Mammary epithelial cell (primary cell): Measurements from ENCODE around the gene C2CD5.

Experiments used
- CTCF ChIP-seq, 2 donors: IDR thresholded peaks in 1 of 2; conservative IDR thresholded peaks in 1 of 2; 2 replicates each; pipeline ENCODE4 v1.5.1; 2011 to 2012; ENCODE audit warnings: inconsistent platforms in 2 of 2, low read length in 2 of 2, mild to moderate bottlenecking in 2 of 2, control low read depth in 1 of 2, low read depth in 1 of 2; ENCODE audit not compliant: insufficient read depth in 1 of 2; ENCODE audit errors: extremely low read depth in 1 of 2
- EZH2 ChIP-seq: IDR thresholded peaks from 2 replicates; pipeline ENCODE4 v1.6.1; 2012; ENCODE audit warnings: low read length, inconsistent platforms, borderline replicate concordance

GRCh38 chr12:22543246-22544037, 900 bp downstream of the C2CD5 start:
- no peak for TF ChIP-seq CTCF (conservative IDR thresholded peaks at IDR 0.05 in 1 of 2, IDR thresholded peaks at IDR 0.05 in 1 of 2; ENCODE audit: extremely low read depth in 1 of 2, insufficient read depth in 1 of 2, low read depth in 1 of 2, low read length in 2 of 2)
- no peak for TF ChIP-seq EZH2
